OCI-LY7 (cell line): ENCODE data around the gene CCDC102A.

Source experiments
- CTCF ChIP-seq: fragments of 200-600 bp; sonication (generic); conservative IDR thresholded peaks from 2 replicates; pipeline ENCODE4 v1.5.1; 2014; ENCODE audit warnings: mild to moderate bottlenecking, antibody characterized with exemption, low read length, moderate library complexity, mixed read lengths
- EZH2phosphoT487 ChIP-seq: fragments of 200-600 bp; sonication (generic); IDR thresholded peaks from 2 replicates; pipeline ENCODE4 v1.6.1; 2018; ENCODE audit warnings: low read depth, borderline replicate concordance, mild to moderate bottlenecking, mixed run types, antibody characterized with exemption, low read length, moderate library complexity, mixed read lengths

GRCh38 chr16:57534337-57534880, 2.0 kb downstream of the CCDC102A start:
- TF ChIP-seq CTCF (no peak), EZH2phosphoT487 (no peak)
